SK-N-SH (cell line): ENCODE data around the gene CTSF. TPM values are rescaled to one million over a fixed set of nuclear protein-coding genes. Genes with fewer than 3 reads are reported as not detected.

Source experiments
- CTCF ChIA-PET: fragments of 300-600, 350-600 bp; formaldehyde crosslinking; extraction: SDS; loops from one replicate; lab custom pipeline; 2021; lab: Yijun Ruan, JAX
- POLR2A ChIA-PET: fragments of 350-600 bp; sonication (Branson Sonifier 250); formaldehyde crosslinking; extraction: SDS; loops from one replicate; lab custom pipeline; 2020; ENCODE audit warnings: antibody characterized with exemption, inconsistent platforms; lab: Yijun Ruan, JAX
- DNase-seq: peaks from one replicate; pipeline ENCODE4 v3.0.0; 2012
- H2AFZ ChIP-seq: fragments of 200-600 bp; sonication (generic); 2 replicates; pipeline ENCODE4 v1.8.1; 2016; ENCODE audit warnings: antibody characterized with exemption, mild to moderate bottlenecking, low read depth
- H3F3A ChIP-seq: fragments of 200-600 bp; sonication (generic); replicated peaks from 2 replicates; pipeline ENCODE3; 2016; ENCODE audit warnings: antibody characterized with exemption, mild to moderate bottlenecking; ENCODE audit not compliant: insufficient read depth
- H3K27ac ChIP-seq, 2 experiments: fragments of 200-500 bp in 1 of 2; fragments of 200-600 bp in 1 of 2; sonication (Bioruptor generic) in 1 of 2; sonication (generic), shearing (Covaris generic) in 1 of 2; 2 replicates each; pipeline versions ENCODE4 v1.5.1 to v1.6.1; 2014 to 2016; ENCODE audit warnings: low read depth in 2 of 2, inconsistent platforms in 1 of 2, low read length in 1 of 2, mild to moderate bottlenecking in 1 of 2, mixed read lengths in 1 of 2
- H3K27me3 ChIP-seq: fragments of 200-600 bp; sonication (generic), shearing (Covaris generic); 2 replicates; pipeline ENCODE4 v1.6.1; 2016; ENCODE audit warnings: mixed run types; ENCODE audit not compliant: insufficient read depth
- H3K36me3 ChIP-seq, 2 experiments: fragments of 200-500 bp in 1 of 2; fragments of 200-600 bp in 1 of 2; sonication (Bioruptor generic) in 1 of 2; sonication (generic) in 1 of 2; replicated peaks in 1 of 2; 2 replicates each; pipeline versions ENCODE3 to v1.5.1; 2014 to 2016; ENCODE audit warnings: low read length in 1 of 2, mild to moderate bottlenecking in 1 of 2; ENCODE audit not compliant: insufficient read depth in 2 of 2, control insufficient read depth in 1 of 2
- H3K4me1 ChIP-seq, 2 experiments: fragments of 200-500 bp in 1 of 2; fragments of 200-600 bp in 1 of 2; sonication (Bioruptor generic) in 1 of 2; sonication (generic), shearing (Covaris generic) in 1 of 2; 2 replicates each; pipeline versions ENCODE4 v1.5.1 to v1.6.1; 2014 to 2016; ENCODE audit warnings: low read depth in 1 of 2, low read length in 1 of 2, mixed run types in 1 of 2; ENCODE audit not compliant: insufficient read depth in 2 of 2, control insufficient read depth in 1 of 2
- H3K4me2 ChIP-seq: fragments of 200-600 bp; sonication (generic), shearing (Covaris generic); 2 replicates; pipeline ENCODE4 v1.6.1; 2017; ENCODE audit warnings: mixed run types
- H3K4me3 ChIP-seq, 2 experiments: fragments of 200-500 bp in 1 of 2; fragments of 200-600 bp in 1 of 2; sonication (Bioruptor generic) in 1 of 2; sonication (generic), shearing (Covaris generic) in 1 of 2; 2 replicates each; pipeline versions ENCODE4 v1.5.1 to v1.8.1; 2014 to 2016; ENCODE audit warnings: low read depth in 2 of 2, inconsistent platforms in 1 of 2, low read length in 1 of 2, mild to moderate bottlenecking in 1 of 2, mixed read lengths in 1 of 2, moderate library complexity in 1 of 2
- H3K79me2 ChIP-seq: fragments of 200-600 bp; sonication (generic); 2 replicates; pipeline ENCODE4 v1.8.1; 2017; ENCODE audit warnings: mild to moderate bottlenecking; ENCODE audit not compliant: insufficient read depth
- H3K9ac ChIP-seq: fragments of 200-600 bp; sonication (generic); 2 replicates; pipeline ENCODE4 v1.6.1; 2017; ENCODE audit warnings: mixed run types
- H3K9me2 ChIP-seq: fragments of 200-600 bp; sonication (generic); 2 replicates; pipeline ENCODE4 v1.6.1; 2017; ENCODE audit warnings: mixed run types
- H3K9me3 ChIP-seq: fragments of 200-600 bp; sonication (generic); 2 replicates; pipeline ENCODE4 v1.6.1; 2017; ENCODE audit warnings: mixed run types, mild to moderate bottlenecking, moderate library complexity
- H4K20me1 ChIP-seq: fragments of 200-600 bp; sonication (generic); 2 replicates; pipeline ENCODE4 v1.6.1; 2017; ENCODE audit warnings: mild to moderate bottlenecking, mixed run types; ENCODE audit not compliant: insufficient read depth
- ELF1 ChIP-seq: IDR thresholded peaks from 2 replicates; pipeline ENCODE4 v1.4.0; 2012
- EP300 ChIP-seq, 2 experiments: IDR thresholded peaks; 2 replicates each; pipeline versions ENCODE4 v1.4.0 to v1.6.1; 2012; ENCODE audit warnings: borderline replicate concordance in 1 of 2, low read depth in 1 of 2, low read length in 1 of 2
- EZH2phosphoT487 ChIP-seq: fragments of 200-600 bp; sonication (generic); IDR thresholded peaks from 2 replicates; pipeline ENCODE4 v1.6.1; 2017; ENCODE audit warnings: low read depth, mixed run types, mild to moderate bottlenecking, antibody characterized with exemption, moderate library complexity, borderline replicate concordance
- GATA2 ChIP-seq: sonication (generic); formaldehyde crosslinking; IDR thresholded peaks from 2 replicates; pipeline ENCODE4 v1.5.0; 2020; ENCODE audit warnings: mild to moderate bottlenecking, missing genetic modification reagents
- MEF2A ChIP-seq: IDR thresholded peaks from 2 replicates; pipeline ENCODE4 v1.4.0; 2012; ENCODE audit warnings: low read depth, borderline replicate concordance
- WGBS: methylation state at CpG from one replicate; pipeline ENCODE4 v1.1.6; 2017; ENCODE audit warnings: low lambda C conversion rate; 5-methylcytosine and 5-hydroxymethylcytosine counted together
- polyA plus RNA-seq, 3 experiments: library from polyadenylated mRNA; depleted of rRNA; stranded (reverse); fragments of >200 nt; gene quantifications; 2 replicates each; pipeline ENCODE4 v1.2.3, GENCODE V29; 2012
- TF ChIP-seq, protein P1 (sequence below): IDR thresholded peaks from 2 replicates; pipeline ENCODE4 v1.4.0; 2012; ENCODE audit warnings: low read depth, borderline replicate concordance
- TF ChIP-seq, protein P2 (sequence below): fragments of 200-600 bp; sonication (generic); IDR thresholded peaks from 2 replicates; pipeline ENCODE4 v1.6.1; 2017; ENCODE audit warnings: antibody characterized with exemption, mild to moderate bottlenecking, moderate library complexity

CTSF gene
- polyA plus RNA-seq, 1 of the 3 experiments (the other 2 are of a cell fraction), result 57.2 TPM

DNA sequence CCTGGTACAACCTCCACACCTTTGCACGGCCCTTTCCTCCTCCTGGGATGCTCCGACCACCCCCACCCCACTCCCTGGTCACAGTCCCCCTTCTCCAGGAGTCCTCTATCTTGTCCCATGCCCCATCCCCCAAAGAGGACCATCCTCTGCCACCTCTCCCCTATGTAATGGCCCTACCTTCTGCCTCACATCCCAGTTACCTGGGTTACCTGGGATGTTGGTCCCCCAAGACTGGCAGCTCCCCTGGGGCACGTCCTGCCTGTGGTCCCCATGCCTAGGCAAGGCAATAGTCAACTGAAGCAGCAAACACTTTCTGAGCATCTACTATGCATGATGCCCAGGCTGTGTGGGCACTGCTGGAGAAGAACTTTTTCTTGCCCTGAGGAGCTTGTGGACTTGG, 13.0 kb downstream of the CTSF start:
- H3K9me2 ChIP-seq, result no peaks in the 10 kb centered on the region
- no peaks in the 10 kb centered on the region; a peak in 1 of 4 replicates for H3K4me1 ChIP-seq
- no peaks in the 10 kb centered on the region for H3K27me3 ChIP-seq
- no peaks in the 10 kb centered on the region for H3K36me3 ChIP-seq
- H3K27ac ChIP-seq, result no peak overlapping the region
- TF ChIP-seq ELF1, result no peak
- no peaks in the 10 kb centered on the region for H3K9me3 ChIP-seq
- no peak for DNase-seq
- H3K4me2 ChIP-seq, result no peak overlapping the region
- H2AFZ ChIP-seq, result no peak overlapping the region
- H3F3A ChIP-seq, result no peaks in the 10 kb centered on the region
- CTCF ChIA-PET, result interaction anchor here (0.7 to 1.9 kb wide), 2 partner anchors 10 to 97 kb away, joined by 3 to 5 read pairs; partner anchors contain the start of gene ZDHHC24
- no peak overlapping the region for H3K9ac ChIP-seq
- no peaks in the 10 kb centered on the region for H4K20me1 ChIP-seq
- H3K4me3 ChIP-seq, result no peak overlapping the region
- no peaks in the 10 kb centered on the region for H3K79me2 ChIP-seq
- POLR2A ChIA-PET, result no interaction called here
- WGBS, result 24% methylated on average over 3 of the region's 3 CpGs

DNA sequence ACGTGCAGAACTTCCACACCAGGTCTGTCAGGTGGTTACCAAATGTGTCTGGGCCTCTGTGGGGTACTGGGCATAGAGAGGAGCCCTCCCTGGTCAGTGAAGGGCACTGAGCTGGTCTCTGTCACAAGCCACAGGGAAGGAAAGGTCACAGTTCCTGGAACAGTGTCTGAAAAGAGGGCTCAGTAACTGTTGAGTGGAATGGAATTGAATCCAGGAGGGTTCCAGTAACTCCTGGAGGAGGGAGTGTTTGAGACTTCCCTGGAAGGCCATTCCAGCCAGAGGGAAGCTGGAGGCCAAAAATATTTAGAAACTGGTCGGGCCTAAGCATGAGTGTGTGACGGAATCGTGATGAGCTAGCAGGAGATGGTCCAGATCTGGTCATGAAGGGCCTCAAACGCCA, 13.8 kb downstream of the CTSF start:
- Histone ChIP-seq H3K27ac (no peak overlapping the region), H3K4me1 (no peaks in the 10 kb centered on the region; a peak in 1 of 4 replicates), H3K4me2 (no peak overlapping the region), H3K9me3 (no peaks in the 10 kb centered on the region), H3K36me3 (no peaks in the 10 kb centered on the region), H3K4me3 (no peak overlapping the region), H3K9ac (no peak overlapping the region), H3F3A (no peaks in the 10 kb centered on the region)
- CTCF ChIA-PET, result interaction anchor here (1.9 kb wide), 1 partner anchor 9 kb away, joined by 5 read pairs; the partner anchor contains the start of gene ZDHHC24
- DNase-seq, result no peak
- 66% methylated on average over 4 of the region's 5 CpGs for WGBS
- TF ChIP-seq, protein P1, sequence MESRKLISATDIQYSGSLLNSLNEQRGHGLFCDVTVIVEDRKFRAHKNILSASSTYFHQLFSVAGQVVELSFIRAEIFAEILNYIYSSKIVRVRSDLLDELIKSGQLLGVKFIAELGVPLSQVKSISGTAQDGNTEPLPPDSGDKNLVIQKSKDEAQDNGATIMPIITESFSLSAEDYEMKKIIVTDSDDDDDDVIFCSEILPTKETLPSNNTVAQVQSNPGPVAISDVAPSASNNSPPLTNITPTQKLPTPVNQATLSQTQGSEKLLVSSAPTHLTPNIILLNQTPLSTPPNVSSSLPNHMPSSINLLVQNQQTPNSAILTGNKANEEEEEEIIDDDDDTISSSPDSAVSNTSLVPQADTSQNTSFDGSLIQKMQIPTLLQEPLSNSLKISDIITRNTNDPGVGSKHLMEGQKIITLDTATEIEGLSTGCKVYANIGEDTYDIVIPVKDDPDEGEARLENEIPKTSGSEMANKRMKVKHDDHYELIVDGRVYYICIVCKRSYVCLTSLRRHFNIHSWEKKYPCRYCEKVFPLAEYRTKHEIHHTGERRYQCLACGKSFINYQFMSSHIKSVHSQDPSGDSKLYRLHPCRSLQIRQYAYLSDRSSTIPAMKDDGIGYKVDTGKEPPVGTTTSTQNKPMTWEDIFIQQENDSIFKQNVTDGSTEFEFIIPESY, result no peak
- TF ChIP-seq, protein P2, sequence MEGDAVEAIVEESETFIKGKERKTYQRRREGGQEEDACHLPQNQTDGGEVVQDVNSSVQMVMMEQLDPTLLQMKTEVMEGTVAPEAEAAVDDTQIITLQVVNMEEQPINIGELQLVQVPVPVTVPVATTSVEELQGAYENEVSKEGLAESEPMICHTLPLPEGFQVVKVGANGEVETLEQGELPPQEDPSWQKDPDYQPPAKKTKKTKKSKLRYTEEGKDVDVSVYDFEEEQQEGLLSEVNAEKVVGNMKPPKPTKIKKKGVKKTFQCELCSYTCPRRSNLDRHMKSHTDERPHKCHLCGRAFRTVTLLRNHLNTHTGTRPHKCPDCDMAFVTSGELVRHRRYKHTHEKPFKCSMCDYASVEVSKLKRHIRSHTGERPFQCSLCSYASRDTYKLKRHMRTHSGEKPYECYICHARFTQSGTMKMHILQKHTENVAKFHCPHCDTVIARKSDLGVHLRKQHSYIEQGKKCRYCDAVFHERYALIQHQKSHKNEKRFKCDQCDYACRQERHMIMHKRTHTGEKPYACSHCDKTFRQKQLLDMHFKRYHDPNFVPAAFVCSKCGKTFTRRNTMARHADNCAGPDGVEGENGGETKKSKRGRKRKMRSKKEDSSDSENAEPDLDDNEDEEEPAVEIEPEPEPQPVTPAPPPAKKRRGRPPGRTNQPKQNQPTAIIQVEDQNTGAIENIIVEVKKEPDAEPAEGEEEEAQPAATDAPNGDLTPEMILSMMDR, result no peak
- no peak for TF ChIP-seq EP300 (IDR thresholded peaks at IDR 0.05; ENCODE audit: borderline replicate concordance in 1 of 2, low read depth in 1 of 2, low read length in 1 of 2)
- no peak for TF ChIP-seq EZH2phosphoT487
- no peak for TF ChIP-seq MEF2A
- no peak for TF ChIP-seq GATA2 (CRISPR knock-in tag)
- TF ChIP-seq, all 33 proteins: peak for 0
- H2AFZ ChIP-seq, result no peak overlapping the region
- H4K20me1 ChIP-seq, result no peaks in the 10 kb centered on the region
- no peaks in the 10 kb centered on the region for H3K27me3 ChIP-seq
- H3K9me2 ChIP-seq, result no peaks in the 10 kb centered on the region
- no peaks in the 10 kb centered on the region for H3K79me2 ChIP-seq
- POLR2A ChIA-PET, result no interaction called here
